Gastrocnemius medialis (tissue), 4 donors: ENCODE measurements around the gene NCOA3. TPM values are rescaled to one million over a fixed set of nuclear protein-coding genes. Genes with fewer than 3 reads are reported as not detected.

Experiments used
- ATAC-seq, 2 donors: fragments of 150-250 bp; one replicate each; pipeline ENCODE4 v1.9.1; 2016
- DNase-seq, 2 donors: peaks; one replicate each; pipeline ENCODE4 v3.0.0-alpha.2; 2019
- H3K27ac ChIP-seq, 4 donors: fragments of 200-600 bp; sonication (generic); 1 replicate in 1 of 4; 2 replicates in 3 of 4; pipeline ENCODE4 v1.5.1; 2016 to 2018; ENCODE audit warnings: mild to moderate bottlenecking in 2 of 4, moderate library complexity in 1 of 4
- H3K27me3 ChIP-seq, 3 donors: fragments of 200-600 bp; sonication (generic) in 2 of 3; 1 replicate in 1 of 3; 2 replicates in 2 of 3; pipeline versions ENCODE4 v1.5.1 to v1.6.0; 2016 to 2019; ENCODE audit warnings: mild to moderate bottlenecking in 1 of 3, moderate library complexity in 1 of 3
- H3K36me3 ChIP-seq, 2 donors: fragments of 200-600 bp; sonication (generic) in 1 of 2; one replicate each; pipeline ENCODE4 v1.5.1; 2017 to 2018
- H3K4me1 ChIP-seq, 2 donors: fragments of 200-600 bp; sonication (generic) in 1 of 2; one replicate each; pipeline ENCODE4 v1.5.1; 2016 to 2017; ENCODE audit warnings: mild to moderate bottlenecking in 2 of 2
- H3K4me3 ChIP-seq, 4 donors: fragments of 200-600 bp; sonication (generic) in 3 of 4; 1 replicate in 1 of 4; 2 replicates in 3 of 4; pipeline ENCODE4 v1.5.1; 2016 to 2019; ENCODE audit warnings: mild to moderate bottlenecking in 2 of 4
- H3K9me3 ChIP-seq, 3 donors: fragments of 200-600 bp; sonication (generic) in 2 of 3; 1 replicate in 1 of 3; 2 replicates in 2 of 3; pipeline ENCODE4 v1.5.1; 2016 to 2019
- CTCF ChIP-seq, 5 experiments: fragments of 450-650 bp in 3 of 5; fragments of 200-600 bp in 2 of 5; sonication (generic) in 2 of 5; IDR thresholded peaks in 4 of 5; conservative IDR thresholded peaks in 1 of 5; 1 replicate in 4 of 5; 2 replicates in 1 of 5; pipeline ENCODE4 v1.5.1; 2016 to 2019; ENCODE audit warnings: antibody characterized with exemption in 5 of 5, mild to moderate bottlenecking in 3 of 5, moderate library complexity in 3 of 5
- POLR2A ChIP-seq, 2 donors: fragments of 450-650 bp; IDR thresholded peaks; one replicate each; pipeline ENCODE4 v1.6.1; 2017; ENCODE audit warnings: antibody characterized with exemption in 2 of 2, mild to moderate bottlenecking in 2 of 2, moderate library complexity in 2 of 2
- in situ Hi-C, 4 donors: fragments of 200-750 bp; cut with MboI; loops; one replicate each; pipeline versions ENCODE4 v1.15.0 to v1.8.0; 2017; ENCODE audit warnings: low sequenced_read_pairs in 4 of 4
- intact Hi-C: fragments of 100-400 bp; cut with DNase I; formaldehyde crosslinking; loops from one replicate; pipeline ENCODE4 v1.15.1; 2023; ENCODE audit warnings: low total_unique reads
- total RNA-seq, 4 donors: library from RNA; depleted of rRNA; stranded (reverse); fragments of >200 nt; gene quantifications; one replicate each; pipeline versions ENCODE4 v1.1.0 to v1.2.3, GENCODE V29; 2016

Gene NCOA3
- total RNA-seq, 4 donors from 2014 or later: 52.5 to 86.1 (median 70.1) TPM

- Histone ChIP-seq H3K4me3 (no peak overlapping the region), H3K36me3 (no peaks in the 10 kb centered on the region), H3K27me3 (no peaks in the 10 kb centered on the region), H3K4me1 (no peaks in the 10 kb centered on the region), H3K9me3 (no peaks in the 10 kb centered on the region), H3K27ac (no peak overlapping the region)
- in situ Hi-C loops: loop anchor here in 2 of 4 donors (5.0 to 10.0 kb wide), 2 partner anchors 932 to 934 kb away; no protein-coding TSS in a partner anchor
- no peak for DNase-seq
- TF ChIP-seq CTCF (IDR thresholded peaks at IDR 0.05 in 4 of 5, conservative IDR thresholded peaks at IDR 0.05 in 1 of 5) (no peak), POLR2A (IDR thresholded peaks at IDR 0.05) (no peak)
- ATAC-seq: no peak
- intact Hi-C loops: no loop called here
Measured at GRCh38 chr20:47682916-47683315, 181.2 kb downstream of the NCOA3 start.

GRCh38 chr20:47684306-47685080 lies 182.8 kb downstream of the NCOA3 start:
- intact Hi-C loops: no loop called here

GRCh38 chr20:47686545-47686944 lies 184.9 kb downstream of the NCOA3 start:
- H3K27ac ChIP-seq: no peak overlapping the region
- intact Hi-C loops: no loop called here
- H3K36me3 ChIP-seq: peaks cover 0 to 6% of the 10 kb centered on the region in 2 donors

More at GRCh38 chr20:47684306-47685080, 182.8 kb downstream of the NCOA3 start:
- H3K36me3 ChIP-seq: peaks cover 0 to 6% of the 10 kb centered on the region in 2 donors
- no peaks in the 10 kb centered on the region for H3K9me3 ChIP-seq
- no peak overlapping the region for H3K27ac ChIP-seq
- no peak for ATAC-seq
- H3K4me1 ChIP-seq: no peaks in the 10 kb centered on the region
- no peaks in the 10 kb centered on the region for H3K27me3 ChIP-seq
- DNase-seq: no peak
- TF ChIP-seq CTCF (IDR thresholded peaks at IDR 0.05 in 4 of 5, conservative IDR thresholded peaks at IDR 0.05 in 1 of 5): no peak
- H3K4me3 ChIP-seq: no peak overlapping the region
- in situ Hi-C loops: loop anchor here in 2 of 4 donors (5.0 to 10.0 kb wide), 2 partner anchors 930 to 933 kb away; no protein-coding TSS in a partner anchor

GRCh38 chr20:47687095-47687987 lies 185.7 kb downstream of the NCOA3 start:
- ATAC-seq: no peak
- intact Hi-C loops (no loop called here), in situ Hi-C loops (loop anchor here in 1 of 4 donors (10.0 kb wide), 1 partner anchor 927 kb away; no protein-coding TSS in a partner anchor)
- H3K27ac ChIP-seq: no peak overlapping the region
- TF ChIP-seq POLR2A (IDR thresholded peaks at IDR 0.05): no peak
- peaks cover 0 to 6% of the 10 kb centered on the region in 2 donors for H3K36me3 ChIP-seq
- H3K4me1 ChIP-seq: no peaks in the 10 kb centered on the region
- H3K4me3 ChIP-seq: no peak overlapping the region
- H3K27me3 ChIP-seq: no peaks in the 10 kb centered on the region
- peaks cover 0 to 14% (median 7%) of the 10 kb centered on the region in 3 donors for H3K9me3 ChIP-seq
- DNase-seq: no peak

More at GRCh38 chr20:47686545-47686944, 184.9 kb downstream of the NCOA3 start:
- Histone ChIP-seq H3K4me1 (no peaks in the 10 kb centered on the region), H3K4me3 (no peak overlapping the region), H3K27me3 (no peaks in the 10 kb centered on the region), H3K9me3 (peaks cover 0 to 6% (median 3%) of the 10 kb centered on the region in 3 donors)
- TF ChIP-seq POLR2A (IDR thresholded peaks at IDR 0.05) (no peak), CTCF (IDR thresholded peaks at IDR 0.05 in 4 of 5, conservative IDR thresholded peaks at IDR 0.05 in 1 of 5) (no peak)
- in situ Hi-C loops: loop anchor here in 1 of 4 donors (10.0 kb wide), 1 partner anchor 928 kb away; no protein-coding TSS in a partner anchor
- no peak for DNase-seq
- ATAC-seq: no peak
